ENCODE measurements around the gene RYR2. TPM values are rescaled to one million over a fixed set of nuclear protein-coding genes. Genes with fewer than 3 reads are reported as not detected.

Gene RYR2
- total RNA-seq, 2 experiments from 2014 or later: not detected

DNA sequence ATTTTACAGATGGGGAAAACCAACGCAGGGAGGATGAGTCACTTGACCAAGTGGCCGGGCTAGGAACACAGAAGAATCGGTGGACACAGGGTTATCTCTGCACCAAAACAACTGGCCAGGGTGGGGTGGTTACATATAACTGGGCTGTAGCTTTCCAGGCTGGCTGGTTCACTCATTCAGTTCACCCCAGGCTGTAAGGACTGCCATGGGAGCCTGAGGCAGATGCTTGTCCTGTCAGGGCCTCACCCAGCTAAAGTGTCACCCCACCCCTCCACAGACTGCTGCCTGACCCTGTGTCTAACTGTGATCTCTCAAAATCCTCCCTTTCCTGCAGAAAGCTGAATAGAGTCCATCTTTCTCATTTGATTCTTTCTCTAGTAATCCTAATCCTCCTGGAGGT, 387.3 kb downstream of the RYR2 start:
- H4K20me1 ChIP-seq (ENCODE audit: insufficient read depth, low read length): no peaks in the 10 kb centered on the region
- DNase-seq (ENCODE audit: low spot score): no peak
- H3K4me1 ChIP-seq (ENCODE audit: insufficient read depth, low read length, poor library complexity, severe bottlenecking): no peaks in the 10 kb centered on the region
- ChIA-PET CTCF (ENCODE audit: unreplicated experiment) (no interaction called here), POLR2A (interaction anchor here (0.7 to 0.8 kb wide), 2 partner anchors 9 to 46 kb away, joined by 3 read pairs; no protein-coding TSS in a partner anchor)
- TF ChIP-seq, protein P1, sequence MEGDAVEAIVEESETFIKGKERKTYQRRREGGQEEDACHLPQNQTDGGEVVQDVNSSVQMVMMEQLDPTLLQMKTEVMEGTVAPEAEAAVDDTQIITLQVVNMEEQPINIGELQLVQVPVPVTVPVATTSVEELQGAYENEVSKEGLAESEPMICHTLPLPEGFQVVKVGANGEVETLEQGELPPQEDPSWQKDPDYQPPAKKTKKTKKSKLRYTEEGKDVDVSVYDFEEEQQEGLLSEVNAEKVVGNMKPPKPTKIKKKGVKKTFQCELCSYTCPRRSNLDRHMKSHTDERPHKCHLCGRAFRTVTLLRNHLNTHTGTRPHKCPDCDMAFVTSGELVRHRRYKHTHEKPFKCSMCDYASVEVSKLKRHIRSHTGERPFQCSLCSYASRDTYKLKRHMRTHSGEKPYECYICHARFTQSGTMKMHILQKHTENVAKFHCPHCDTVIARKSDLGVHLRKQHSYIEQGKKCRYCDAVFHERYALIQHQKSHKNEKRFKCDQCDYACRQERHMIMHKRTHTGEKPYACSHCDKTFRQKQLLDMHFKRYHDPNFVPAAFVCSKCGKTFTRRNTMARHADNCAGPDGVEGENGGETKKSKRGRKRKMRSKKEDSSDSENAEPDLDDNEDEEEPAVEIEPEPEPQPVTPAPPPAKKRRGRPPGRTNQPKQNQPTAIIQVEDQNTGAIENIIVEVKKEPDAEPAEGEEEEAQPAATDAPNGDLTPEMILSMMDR (conservative IDR thresholded peaks at IDR 0.05; ENCODE audit: low read length): no peak
- TF ChIP-seq EZH2phosphoT487 (IDR thresholded peaks at IDR 0.05; ENCODE audit: borderline replicate concordance, low read depth, low read length): no peak
- H3K9me2 ChIP-seq (ENCODE audit: insufficient read depth, low read length): no peaks in the 10 kb centered on the region
- no peaks in the 10 kb centered on the region for H3K36me3 ChIP-seq (ENCODE audit: insufficient read depth, low read length)
- no peaks in the 10 kb centered on the region for H3K79me2 ChIP-seq (ENCODE audit: insufficient read depth, low read depth, low read length)
- no peak overlapping the region for H2AFZ ChIP-seq (ENCODE audit: low read length)
- intact Hi-C loops (cut with micrococcal nuclease; ENCODE audit: unreplicated experiment): no loop called here
- H3K4me3 ChIP-seq (ENCODE audit: low read depth, low read length, poor library complexity, severe bottlenecking): no peak overlapping the region
- H3K4me2 ChIP-seq (ENCODE audit: low read length): no peak overlapping the region
- BruUV-seq (replicated peaks): no TSS peak
- H3K27ac ChIP-seq (ENCODE audit: low read depth, low read length, poor library complexity, severe bottlenecking): no peak overlapping the region
- no peaks in the 10 kb centered on the region for H3K9me3 ChIP-seq (ENCODE audit: low read length)

DNA sequence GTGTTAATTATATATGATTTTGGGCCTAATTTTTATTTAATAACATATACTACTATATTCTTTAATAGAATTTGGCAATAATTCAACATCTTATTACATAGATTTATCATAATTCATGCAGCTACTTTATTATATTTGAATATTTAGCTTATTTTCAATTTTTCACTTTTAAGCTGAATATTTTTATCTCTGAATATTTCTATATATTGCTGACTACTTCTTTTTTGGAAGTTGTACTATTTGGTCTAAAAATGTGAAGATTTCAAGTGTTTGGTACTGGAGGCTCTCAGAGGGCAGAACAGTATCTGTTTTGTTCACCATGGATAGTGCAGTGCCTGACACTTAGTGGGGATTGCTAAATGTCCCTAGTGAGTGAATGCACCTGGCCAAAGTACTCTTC, 389.5 kb downstream of the RYR2 start:
- Histone ChIP-seq H4K20me1 (ENCODE audit: insufficient read depth, low read length) (no peaks in the 10 kb centered on the region), H3K79me2 (ENCODE audit: insufficient read depth, low read depth, low read length) (no peaks in the 10 kb centered on the region), H3K4me3 (ENCODE audit: low read depth, low read length, poor library complexity, severe bottlenecking) (no peak overlapping the region), H3K27ac (ENCODE audit: low read depth, low read length, poor library complexity, severe bottlenecking) (no peak overlapping the region), H2AFZ (ENCODE audit: low read length) (no peak overlapping the region), H3K4me2 (ENCODE audit: low read length) (no peak overlapping the region), H3K9me2 (ENCODE audit: insufficient read depth, low read length) (no peaks in the 10 kb centered on the region), H3K9me3 (ENCODE audit: low read length) (no peaks in the 10 kb centered on the region), H3K4me1 (ENCODE audit: insufficient read depth, low read length, poor library complexity, severe bottlenecking) (no peaks in the 10 kb centered on the region), H3K36me3 (ENCODE audit: insufficient read depth, low read length) (no peaks in the 10 kb centered on the region)
- ChIA-PET POLR2A (no interaction called here), CTCF (ENCODE audit: unreplicated experiment) (no interaction called here)
- intact Hi-C loops (cut with micrococcal nuclease; ENCODE audit: unreplicated experiment): no loop called here
- BruUV-seq (replicated peaks): no TSS peak
- TF ChIP-seq, protein P1 (conservative IDR thresholded peaks at IDR 0.05; ENCODE audit: low read length): no peak
- no peak for TF ChIP-seq EZH2phosphoT487 (IDR thresholded peaks at IDR 0.05; ENCODE audit: borderline replicate concordance, low read depth, low read length)
- no peak for DNase-seq (ENCODE audit: low spot score)

DNA sequence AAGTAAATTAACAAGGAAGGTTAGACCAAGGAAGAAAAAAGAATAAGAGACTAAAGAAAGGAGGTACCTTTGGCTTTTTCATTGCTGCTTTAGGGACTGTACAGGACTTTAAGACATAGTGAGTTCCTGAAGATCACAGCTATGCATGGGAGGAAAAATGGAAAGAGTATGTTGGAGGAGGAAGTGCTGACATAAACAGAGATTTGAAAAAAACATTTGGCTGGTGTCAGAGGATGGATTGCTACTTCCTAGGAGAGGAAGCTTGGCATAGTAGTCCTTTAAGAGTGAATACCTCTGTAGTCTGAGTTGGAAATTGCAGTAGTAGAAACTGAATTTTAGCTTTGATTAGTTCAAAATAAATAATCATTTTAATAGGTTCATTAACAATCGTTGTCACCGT, 398.4 kb downstream of the RYR2 start:
- Histone ChIP-seq H2AFZ (ENCODE audit: low read length) (no peak overlapping the region), H3K36me3 (ENCODE audit: insufficient read depth, low read length) (no peaks in the 10 kb centered on the region), H3K9me3 (ENCODE audit: low read length) (no peaks in the 10 kb centered on the region), H4K20me1 (ENCODE audit: insufficient read depth, low read length) (no peaks in the 10 kb centered on the region), H3K9me2 (ENCODE audit: insufficient read depth, low read length) (no peaks in the 10 kb centered on the region), H3K27ac (ENCODE audit: low read depth, low read length, poor library complexity, severe bottlenecking) (no peak overlapping the region), H3K79me2 (ENCODE audit: insufficient read depth, low read depth, low read length) (no peaks in the 10 kb centered on the region), H3K4me2 (ENCODE audit: low read length) (no peak overlapping the region), H3K4me3 (ENCODE audit: low read depth, low read length, poor library complexity, severe bottlenecking) (no peak overlapping the region), H3K4me1 (ENCODE audit: insufficient read depth, low read length, poor library complexity, severe bottlenecking) (no peaks in the 10 kb centered on the region)
- TF ChIP-seq, protein P1 (conservative IDR thresholded peaks at IDR 0.05; ENCODE audit: low read length): no peak
- TF ChIP-seq EZH2phosphoT487 (IDR thresholded peaks at IDR 0.05; ENCODE audit: borderline replicate concordance, low read depth, low read length): no peak
- ChIA-PET CTCF (ENCODE audit: unreplicated experiment) (no interaction called here), POLR2A (no interaction called here)
- intact Hi-C loops (cut with micrococcal nuclease; ENCODE audit: unreplicated experiment): no loop called here
- no peak for DNase-seq (ENCODE audit: low spot score)
- no TSS peak for BruUV-seq (replicated peaks)
